Measurements from ENCODE around the gene PLB1. TPM values are rescaled to one million over a fixed set of nuclear protein-coding genes. Genes with fewer than 3 reads are reported as not detected.

The PLB1 gene
- total and polyA plus RNA-seq, 9 of the 15 experiments (the other 6 are each of a cell fraction or from before 2014, with no cell fraction given): 0.01 to 0.09 (median 0.07) TPM; not detected in 2

GRCh38 chr2:28589746-28590463 is 94.0 kb downstream of the PLB1 start:
- Histone ChIP-seq H4K20me1 (replicated peaks; ENCODE audit: control insufficient read depth, insufficient read depth, low read length) (no peaks in the 10 kb centered on the region), H3K9ac (ENCODE audit: insufficient read depth in 1 of 2, low read depth in 2 of 2, low read length in 2 of 2) (no peak overlapping the region), H3K9me3 (replicated peaks; ENCODE audit: control insufficient read depth, insufficient read depth, low read depth, low read length) (no peaks in the 10 kb centered on the region), H3K27ac (ENCODE audit: extremely low read depth, low read depth, low read length) (no peak overlapping the region), H3K4me2 (ENCODE audit: insufficient read depth, low read length) (no peak overlapping the region), H3K9me1 (ENCODE audit: control insufficient read depth, insufficient read depth, low read length) (no peaks in the 10 kb centered on the region), H3K79me2 (ENCODE audit: control insufficient read depth, insufficient read depth, low read length) (no peaks in the 10 kb centered on the region), H3K4me3 (no peak overlapping the region), H2AFZ (ENCODE audit: low read depth, low read length) (no peak overlapping the region), H3K36me3 (ENCODE audit: control insufficient read depth, insufficient read depth, low read length) (no peaks in the 10 kb centered on the region), H3K27me3 (ENCODE audit: control insufficient read depth in 2 of 2, insufficient read depth in 2 of 2, low read length in 2 of 2) (peaks cover 0 to 13% of the 10 kb centered on the region in 2 experiments; a peak in 3 of 5 replicates), H3K4me1 (replicated peaks in 1 of 2; ENCODE audit: control insufficient read depth in 2 of 2, insufficient read depth in 2 of 2, low read length in 2 of 2) (peaks cover 10 to 14% of the 10 kb centered on the region in 2 experiments; a peak in 4 of 5 replicates)
- POLR2A ChIA-PET: interaction anchor here (1.2 to 1.8 kb wide), 2 partner anchors 19 to 170 kb away, joined by 3 to 6 read pairs; no protein-coding TSS in a partner anchor
- BruUV-seq (replicated peaks): no TSS peak
- DNase-seq (ENCODE audit: extremely low read depth in 1 of 4, low spot score in 3 of 4) (no peak), ATAC-seq (no peak), FAIRE-seq (no peak)
- in situ Hi-C loops (cut with MboI): loop anchor here (25.0 kb wide), 1 partner anchor 172 kb away; the partner anchor contains the start of gene PPP1CB
- CTCF ChIA-PET (ENCODE audit: low intra/inter-chr PET ratio): no interaction called here
- intact Hi-C loops (cut with micrococcal nuclease): loop anchor here (10.0 kb wide), 2 partner anchors 365 to 605 kb away; no protein-coding TSS in a partner anchor
- 34% methylated on average over 15 of the region's 15 CpGs for WGBS (ENCODE audit: insufficient coverage, low coverage, missing lambda C conversion rate)
- TF ChIP-seq ZNF778 (CRISPR knock-in tag; IDR thresholded peaks at IDR 0.05) (no peak), CEBPG (CRISPR knock-in tag; IDR thresholded peaks at IDR 0.05) (no peak), CEBPG (tag; conservative IDR thresholded peaks at IDR 0.05 in 1 of 2, IDR thresholded peaks at IDR 0.05 in 1 of 2) (no peak), DNMT1 (IDR thresholded peaks at IDR 0.05) (no peak), MGA (IDR thresholded peaks at IDR 0.05) (0 out of 2 replicates have a peak, but pooled peaks have one; percentile 8), NR2C2 (CRISPR knock-in tag; IDR thresholded peaks at IDR 0.05) (no peak), NR2C2 (tag; IDR thresholded peaks at IDR 0.05) (no peak)

Data from K562 (cell line).